ENCODE results near the gene TBC1D16. TPM values are rescaled to one million over a fixed set of nuclear protein-coding genes. Genes with fewer than 3 reads are reported as not detected.

The TBC1D16 gene
- total RNA-seq, 1 experiment from 2014 or later = 96.1 TPM

DNA sequence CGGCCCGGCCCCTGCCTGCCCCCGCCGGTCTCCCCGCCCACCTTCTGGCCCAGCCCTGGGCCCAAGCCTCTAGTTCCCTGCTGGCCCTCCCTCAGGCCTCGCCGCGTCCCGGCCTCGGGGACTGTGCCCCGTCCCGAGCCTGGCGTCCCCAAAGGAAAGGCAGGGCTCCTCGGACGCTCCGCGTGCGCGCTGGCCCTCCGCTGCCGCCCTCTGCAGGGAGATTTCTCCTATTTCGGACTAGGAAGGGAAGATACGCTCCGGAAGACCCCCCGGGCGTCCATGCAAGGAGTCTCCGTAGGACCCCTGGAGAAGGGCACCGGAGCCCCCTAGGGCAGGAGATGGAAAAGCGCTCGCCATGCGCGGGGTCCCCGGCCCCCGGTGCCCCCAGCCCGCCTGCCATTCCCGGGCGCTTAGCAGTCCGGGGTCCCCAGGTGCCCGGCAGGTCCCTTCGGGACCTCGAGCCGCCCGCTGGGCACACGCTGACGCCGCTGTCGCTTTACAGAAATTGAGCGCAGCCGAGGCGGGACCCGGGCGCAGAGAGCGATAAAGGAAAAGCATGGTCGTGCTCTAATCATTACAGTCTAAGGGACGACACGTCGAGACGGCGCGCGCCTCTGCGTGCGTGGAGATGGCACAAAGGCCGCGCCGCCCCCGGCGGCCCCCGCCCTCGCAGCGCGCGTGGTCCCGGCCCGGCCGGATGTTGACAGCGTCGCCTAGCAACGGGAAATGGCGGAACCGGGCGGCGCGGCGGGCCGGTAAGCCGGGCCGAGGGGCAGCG lies 454 bp upstream of the TBC1D16 start, which contains the start of gene CCDC40 (continued):
- TF ChIP-seq, protein P1, sequence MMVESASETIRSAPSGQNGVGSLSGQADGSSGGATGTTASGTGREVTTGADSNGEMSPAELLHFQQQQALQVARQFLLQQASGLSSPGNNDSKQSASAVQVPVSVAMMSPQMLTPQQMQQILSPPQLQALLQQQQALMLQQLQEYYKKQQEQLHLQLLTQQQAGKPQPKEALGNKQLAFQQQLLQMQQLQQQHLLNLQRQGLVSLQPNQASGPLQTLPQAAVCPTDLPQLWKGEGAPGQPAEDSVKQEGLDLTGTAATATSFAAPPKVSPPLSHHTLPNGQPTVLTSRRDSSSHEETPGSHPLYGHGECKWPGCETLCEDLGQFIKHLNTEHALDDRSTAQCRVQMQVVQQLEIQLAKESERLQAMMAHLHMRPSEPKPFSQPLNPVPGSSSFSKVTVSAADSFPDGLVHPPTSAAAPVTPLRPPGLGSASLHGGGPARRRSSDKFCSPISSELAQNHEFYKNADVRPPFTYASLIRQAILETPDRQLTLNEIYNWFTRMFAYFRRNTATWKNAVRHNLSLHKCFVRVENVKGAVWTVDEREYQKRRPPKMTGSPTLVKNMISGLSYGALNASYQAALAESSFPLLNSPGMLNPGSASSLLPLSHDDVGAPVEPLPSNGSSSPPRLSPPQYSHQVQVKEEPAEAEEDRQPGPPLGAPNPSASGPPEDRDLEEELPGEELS (CRISPR knock-in tag; IDR thresholded peaks at IDR 0.05) = no peak
- TF ChIP-seq ZNF396 (CRISPR knock-in tag; IDR thresholded peaks at IDR 0.05; ENCODE audit: borderline replicate concordance) (no peak), ZNF219 (CRISPR knock-in tag; IDR thresholded peaks at IDR 0.05; ENCODE audit: borderline replicate concordance) (no peak)
- TF ChIP-seq, protein P2, sequence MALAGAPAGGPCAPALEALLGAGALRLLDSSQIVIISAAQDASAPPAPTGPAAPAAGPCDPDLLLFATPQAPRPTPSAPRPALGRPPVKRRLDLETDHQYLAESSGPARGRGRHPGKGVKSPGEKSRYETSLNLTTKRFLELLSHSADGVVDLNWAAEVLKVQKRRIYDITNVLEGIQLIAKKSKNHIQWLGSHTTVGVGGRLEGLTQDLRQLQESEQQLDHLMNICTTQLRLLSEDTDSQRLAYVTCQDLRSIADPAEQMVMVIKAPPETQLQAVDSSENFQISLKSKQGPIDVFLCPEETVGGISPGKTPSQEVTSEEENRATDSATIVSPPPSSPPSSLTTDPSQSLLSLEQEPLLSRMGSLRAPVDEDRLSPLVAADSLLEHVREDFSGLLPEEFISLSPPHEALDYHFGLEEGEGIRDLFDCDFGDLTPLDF (CRISPR knock-in tag; IDR thresholded peaks at IDR 0.05) = no peak

DNA sequence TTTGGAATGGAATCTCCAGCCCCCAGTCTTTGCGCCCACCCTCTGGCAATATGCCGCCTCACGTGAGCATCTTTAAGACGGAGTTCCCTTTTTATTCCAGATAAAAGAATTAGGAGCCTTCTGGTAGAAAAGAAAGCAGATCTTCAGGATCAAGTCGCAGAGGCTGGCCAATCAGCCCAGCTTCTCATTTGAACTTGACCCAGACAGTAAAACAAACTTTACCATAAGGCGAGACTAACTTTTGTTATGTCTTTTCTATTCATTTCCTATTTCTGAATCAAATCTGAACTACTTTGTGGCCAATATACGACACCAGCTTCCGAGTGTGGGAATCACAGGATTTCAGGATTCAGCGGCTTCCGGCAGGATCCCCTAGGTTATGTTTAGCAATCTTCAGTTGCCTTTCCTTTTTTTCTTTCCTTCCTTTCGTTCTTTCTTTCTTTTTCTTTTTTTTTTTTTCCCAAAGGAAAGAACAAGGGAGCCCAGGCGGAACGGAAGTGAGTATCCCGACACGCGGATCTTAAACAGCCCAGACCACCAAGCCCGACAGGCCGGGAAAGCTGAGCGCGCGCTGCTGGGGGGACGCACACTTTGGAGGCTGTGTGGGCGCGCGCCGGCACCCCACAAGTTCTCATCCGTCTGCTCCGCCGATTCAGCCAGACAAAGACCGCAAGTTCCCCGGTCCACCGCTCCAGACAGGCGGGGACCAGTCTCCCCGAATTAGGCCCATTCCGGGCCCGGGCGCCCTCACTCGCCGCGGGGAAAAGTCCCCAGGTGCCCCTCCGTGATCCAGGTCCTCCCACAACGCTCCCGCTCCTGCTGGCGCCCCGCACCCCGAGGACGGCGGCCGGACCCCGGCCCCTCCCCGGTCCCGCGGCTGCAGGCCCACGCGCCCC lies 633 bp downstream of the TBC1D16 start:
- H3K9me3 Mint-ChIP-seq = no peaks in the 10 kb centered on the region
- peak; percentile 55 for DNase-seq (ENCODE audit: low spot score)
- H3K27ac Mint-ChIP-seq = peak overlapping the region; percentile 86
- peaks cover 35% of the 10 kb centered on the region for H3K4me1 Mint-ChIP-seq
- POLR2A ChIA-PET = interaction anchor here (0.8 to 1.4 kb wide), 3 partner anchors 9 to 193 kb away, joined by 3 to 4 read pairs (median 3); no protein-coding TSS in a partner anchor
- CTCF ChIA-PET = interaction anchor here (0.5 to 1.6 kb wide), 4 partner anchors 27 to 233 kb away, joined by 3 to 8 read pairs (median 4); no protein-coding TSS in a partner anchor
- no peak; the same call in 1 of the 2 replicates for ATAC-seq
- H3K27me3 Mint-ChIP-seq (ENCODE audit: low read depth) = no peaks in the 10 kb centered on the region
- H3K4me3 Mint-ChIP-seq = peak overlapping the region; percentile 93
- H3K36me3 Mint-ChIP-seq = peaks cover 5% of the 10 kb centered on the region
- TF ChIP-seq ZNF396 (CRISPR knock-in tag; IDR thresholded peaks at IDR 0.05; ENCODE audit: borderline replicate concordance) (no peak), ZNF263 (CRISPR knock-in tag; IDR thresholded peaks at IDR 0.05; ENCODE audit: low read depth) (no peak), ZBTB21 (CRISPR knock-in tag; IDR thresholded peaks at IDR 0.05; ENCODE audit: borderline replicate concordance) (no peak), RORB (CRISPR knock-in tag; IDR thresholded peaks at IDR 0.05) (no peak), CBFB (CRISPR knock-in tag; IDR thresholded peaks at IDR 0.05; ENCODE audit: low read depth) (no peak), JUN (CRISPR knock-in tag; IDR thresholded peaks at IDR 0.05) (no peak), ZNF219 (CRISPR knock-in tag; IDR thresholded peaks at IDR 0.05; ENCODE audit: borderline replicate concordance) (no peak), FOXJ3 (CRISPR knock-in tag; IDR thresholded peaks at IDR 0.05; ENCODE audit: borderline replicate concordance) (no peak)
- TF ChIP-seq, protein P3, sequence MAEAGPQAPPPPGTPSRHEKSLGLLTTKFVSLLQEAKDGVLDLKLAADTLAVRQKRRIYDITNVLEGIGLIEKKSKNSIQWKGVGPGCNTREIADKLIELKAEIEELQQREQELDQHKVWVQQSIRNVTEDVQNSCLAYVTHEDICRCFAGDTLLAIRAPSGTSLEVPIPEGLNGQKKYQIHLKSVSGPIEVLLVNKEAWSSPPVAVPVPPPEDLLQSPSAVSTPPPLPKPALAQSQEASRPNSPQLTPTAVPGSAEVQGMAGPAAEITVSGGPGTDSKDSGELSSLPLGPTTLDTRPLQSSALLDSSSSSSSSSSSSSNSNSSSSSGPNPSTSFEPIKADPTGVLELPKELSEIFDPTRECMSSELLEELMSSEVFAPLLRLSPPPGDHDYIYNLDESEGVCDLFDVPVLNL (CRISPR knock-in tag; IDR thresholded peaks at IDR 0.05; ENCODE audit: borderline replicate concordance, low read depth) = 0 out of 2 replicates have a peak, but pooled peaks have one; percentile 25
- TF ChIP-seq, protein P4, sequence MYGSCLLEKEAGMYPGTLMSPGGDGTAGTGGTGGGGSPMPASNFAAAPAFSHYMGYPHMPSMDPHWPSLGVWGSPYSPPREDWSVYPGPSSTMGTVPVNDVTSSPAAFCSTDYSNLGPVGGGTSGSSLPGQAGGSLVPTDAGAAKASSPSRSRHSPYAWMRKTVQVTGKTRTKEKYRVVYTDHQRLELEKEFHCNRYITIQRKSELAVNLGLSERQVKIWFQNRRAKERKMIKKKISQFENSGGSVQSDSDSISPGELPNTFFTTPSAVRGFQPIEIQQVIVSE (CRISPR knock-in tag; IDR thresholded peaks at IDR 0.05; ENCODE audit: borderline replicate concordance) = no peak
- TF ChIP-seq, protein P5, sequence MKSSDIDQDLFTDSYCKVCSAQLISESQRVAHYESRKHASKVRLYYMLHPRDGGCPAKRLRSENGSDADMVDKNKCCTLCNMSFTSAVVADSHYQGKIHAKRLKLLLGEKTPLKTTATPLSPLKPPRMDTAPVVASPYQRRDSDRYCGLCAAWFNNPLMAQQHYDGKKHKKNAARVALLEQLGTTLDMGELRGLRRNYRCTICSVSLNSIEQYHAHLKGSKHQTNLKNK (CRISPR knock-in tag; IDR thresholded peaks at IDR 0.05) = no peak
- TF ChIP-seq, protein P6, sequence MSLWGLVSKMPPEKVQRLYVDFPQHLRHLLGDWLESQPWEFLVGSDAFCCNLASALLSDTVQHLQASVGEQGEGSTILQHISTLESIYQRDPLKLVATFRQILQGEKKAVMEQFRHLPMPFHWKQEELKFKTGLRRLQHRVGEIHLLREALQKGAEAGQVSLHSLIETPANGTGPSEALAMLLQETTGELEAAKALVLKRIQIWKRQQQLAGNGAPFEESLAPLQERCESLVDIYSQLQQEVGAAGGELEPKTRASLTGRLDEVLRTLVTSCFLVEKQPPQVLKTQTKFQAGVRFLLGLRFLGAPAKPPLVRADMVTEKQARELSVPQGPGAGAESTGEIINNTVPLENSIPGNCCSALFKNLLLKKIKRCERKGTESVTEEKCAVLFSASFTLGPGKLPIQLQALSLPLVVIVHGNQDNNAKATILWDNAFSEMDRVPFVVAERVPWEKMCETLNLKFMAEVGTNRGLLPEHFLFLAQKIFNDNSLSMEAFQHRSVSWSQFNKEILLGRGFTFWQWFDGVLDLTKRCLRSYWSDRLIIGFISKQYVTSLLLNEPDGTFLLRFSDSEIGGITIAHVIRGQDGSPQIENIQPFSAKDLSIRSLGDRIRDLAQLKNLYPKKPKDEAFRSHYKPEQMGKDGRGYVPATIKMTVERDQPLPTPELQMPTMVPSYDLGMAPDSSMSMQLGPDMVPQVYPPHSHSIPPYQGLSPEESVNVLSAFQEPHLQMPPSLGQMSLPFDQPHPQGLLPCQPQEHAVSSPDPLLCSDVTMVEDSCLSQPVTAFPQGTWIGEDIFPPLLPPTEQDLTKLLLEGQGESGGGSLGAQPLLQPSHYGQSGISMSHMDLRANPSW (CRISPR knock-in tag; conservative IDR thresholded peaks at IDR 0.05; ENCODE audit: low read depth) = no peak
- TF ChIP-seq, protein P7, sequence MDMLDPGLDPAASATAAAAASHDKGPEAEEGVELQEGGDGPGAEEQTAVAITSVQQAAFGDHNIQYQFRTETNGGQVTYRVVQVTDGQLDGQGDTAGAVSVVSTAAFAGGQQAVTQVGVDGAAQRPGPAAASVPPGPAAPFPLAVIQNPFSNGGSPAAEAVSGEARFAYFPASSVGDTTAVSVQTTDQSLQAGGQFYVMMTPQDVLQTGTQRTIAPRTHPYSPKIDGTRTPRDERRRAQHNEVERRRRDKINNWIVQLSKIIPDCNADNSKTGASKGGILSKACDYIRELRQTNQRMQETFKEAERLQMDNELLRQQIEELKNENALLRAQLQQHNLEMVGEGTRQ (CRISPR knock-in tag; IDR thresholded peaks at IDR 0.05) = 0 out of 2 replicates have a peak, but pooled peaks have one; percentile 16
- TF ChIP-seq, protein P8, sequence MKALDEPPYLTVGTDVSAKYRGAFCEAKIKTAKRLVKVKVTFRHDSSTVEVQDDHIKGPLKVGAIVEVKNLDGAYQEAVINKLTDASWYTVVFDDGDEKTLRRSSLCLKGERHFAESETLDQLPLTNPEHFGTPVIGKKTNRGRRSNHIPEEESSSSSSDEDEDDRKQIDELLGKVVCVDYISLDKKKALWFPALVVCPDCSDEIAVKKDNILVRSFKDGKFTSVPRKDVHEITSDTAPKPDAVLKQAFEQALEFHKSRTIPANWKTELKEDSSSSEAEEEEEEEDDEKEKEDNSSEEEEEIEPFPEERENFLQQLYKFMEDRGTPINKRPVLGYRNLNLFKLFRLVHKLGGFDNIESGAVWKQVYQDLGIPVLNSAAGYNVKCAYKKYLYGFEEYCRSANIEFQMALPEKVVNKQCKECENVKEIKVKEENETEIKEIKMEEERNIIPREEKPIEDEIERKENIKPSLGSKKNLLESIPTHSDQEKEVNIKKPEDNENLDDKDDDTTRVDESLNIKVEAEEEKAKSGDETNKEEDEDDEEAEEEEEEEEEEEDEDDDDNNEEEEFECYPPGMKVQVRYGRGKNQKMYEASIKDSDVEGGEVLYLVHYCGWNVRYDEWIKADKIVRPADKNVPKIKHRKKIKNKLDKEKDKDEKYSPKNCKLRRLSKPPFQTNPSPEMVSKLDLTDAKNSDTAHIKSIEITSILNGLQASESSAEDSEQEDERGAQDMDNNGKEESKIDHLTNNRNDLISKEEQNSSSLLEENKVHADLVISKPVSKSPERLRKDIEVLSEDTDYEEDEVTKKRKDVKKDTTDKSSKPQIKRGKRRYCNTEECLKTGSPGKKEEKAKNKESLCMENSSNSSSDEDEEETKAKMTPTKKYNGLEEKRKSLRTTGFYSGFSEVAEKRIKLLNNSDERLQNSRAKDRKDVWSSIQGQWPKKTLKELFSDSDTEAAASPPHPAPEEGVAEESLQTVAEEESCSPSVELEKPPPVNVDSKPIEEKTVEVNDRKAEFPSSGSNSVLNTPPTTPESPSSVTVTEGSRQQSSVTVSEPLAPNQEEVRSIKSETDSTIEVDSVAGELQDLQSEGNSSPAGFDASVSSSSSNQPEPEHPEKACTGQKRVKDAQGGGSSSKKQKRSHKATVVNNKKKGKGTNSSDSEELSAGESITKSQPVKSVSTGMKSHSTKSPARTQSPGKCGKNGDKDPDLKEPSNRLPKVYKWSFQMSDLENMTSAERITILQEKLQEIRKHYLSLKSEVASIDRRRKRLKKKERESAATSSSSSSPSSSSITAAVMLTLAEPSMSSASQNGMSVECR (CRISPR knock-in tag; IDR thresholded peaks at IDR 0.05; ENCODE audit: borderline replicate concordance) = no peak
